GM12878 (cell line): Measurements from ENCODE around the gene CYB5R2. TPM values are rescaled to one million over a fixed set of nuclear protein-coding genes. Genes with fewer than 3 reads are reported as not detected.

Source experiments
- ATAC-seq: fragments of 200-7000 bp; cut with Tn5 transposase; 3 replicates; pipeline ENCODE4 v1.9.1; 2020; ENCODE audit warnings: mild to moderate bottlenecking, moderate library complexity
- BruUV-seq: library from RNA; stranded (reverse); fragments of 400-500 nt; replicated peaks from 2 replicates; lab custom pipeline; 2021; lab: Mats Ljungman, UMichigan
- CTCF ChIA-PET: fragments of 300-600 bp; sonication (Branson Sonifier 250); formaldehyde crosslinking; extraction: SDS; loops from one replicate; lab custom pipeline; 2021; ENCODE audit warnings: inconsistent platforms; lab: Yijun Ruan, JAX
- POLR2A ChIA-PET: fragments of 350-600 bp; formaldehyde crosslinking; extraction: SDS; loops from one replicate; lab custom pipeline; 2021; ENCODE audit warnings: inconsistent platforms; lab: Charles Lee
- RAD21 ChIA-PET: fragments of 300-600 bp; sonication (Branson Sonifier 250); formaldehyde crosslinking; loops from one replicate; lab custom pipeline; 2023; ENCODE audit warnings: antibody characterized with exemption; ENCODE audit not compliant: unreplicated experiment; lab: Charles Lee
- SMC1A ChIA-PET: fragments of 300-600 bp; sonication (Branson Sonifier 250); formaldehyde crosslinking; loops from one replicate; lab custom pipeline; 2023; ENCODE audit not compliant: unreplicated experiment, uncharacterized antibody; lab: Charles Lee
- DNase-seq: peaks from one replicate; pipeline ENCODE4 v3.0.0-alpha.2; 2011; ENCODE audit warnings: low read depth, low spot score
- FAIRE-seq: peaks from 3 replicates; lab custom pipeline; 2011; peaks lifted over from hg19 to GRCh38; lab: Jason Lieb, UNC
- H2AFZ ChIP-seq: 2 replicates; pipeline ENCODE4 v1.6.0; 2011; ENCODE audit warnings: low read depth, low read length, control low read depth; ENCODE audit not compliant: control insufficient read depth
- H3K27ac ChIP-seq: 2 replicates; pipeline ENCODE4 v1.5.1; 2011; ENCODE audit warnings: control low read depth; ENCODE audit not compliant: control insufficient read depth, insufficient read depth
- H3K27me3 ChIP-seq, 2 experiments: replicated peaks in 1 of 2; 2 replicates each; pipeline versions ENCODE4 v1.6.0 to v1.6.1; 2011; ENCODE audit warnings: low read length in 1 of 2; ENCODE audit not compliant: control insufficient read depth in 2 of 2, insufficient read depth in 2 of 2
- H3K36me3 ChIP-seq, 2 experiments: 2 replicates each; pipeline ENCODE4 v1.5.1; 2011; ENCODE audit warnings: low read length in 1 of 2; ENCODE audit not compliant: control insufficient read depth in 2 of 2, insufficient read depth in 2 of 2
- H3K4me1 ChIP-seq: 2 replicates; pipeline ENCODE4 v1.6.1; 2011; ENCODE audit warnings: mild to moderate bottlenecking, low read length, moderate library complexity, mixed read lengths; ENCODE audit not compliant: control insufficient read depth, insufficient read depth
- H3K4me2 ChIP-seq: 2 replicates; pipeline ENCODE4 v1.6.0; 2011; ENCODE audit warnings: control low read depth; ENCODE audit not compliant: control insufficient read depth, insufficient read depth
- H3K4me3 ChIP-seq: fragments of 200-600 bp; sonication (generic); 2 replicates; pipeline ENCODE4 v1.5.1; 2016
- H3K79me2 ChIP-seq: 2 replicates; pipeline ENCODE4 v1.6.0; 2011; ENCODE audit warnings: low read length; ENCODE audit not compliant: control insufficient read depth, insufficient read depth
- H3K9ac ChIP-seq: 2 replicates; pipeline ENCODE4 v1.8.0; 2011; ENCODE audit warnings: low read length, control low read depth, mixed read lengths; ENCODE audit not compliant: control insufficient read depth, insufficient read depth
- H3K9me3 ChIP-seq: replicated peaks from 3 replicates; pipeline ENCODE4 v1.5.1; 2011; ENCODE audit warnings: mild to moderate bottlenecking, low read length; ENCODE audit not compliant: control insufficient read depth, insufficient read depth
- H4K20me1 ChIP-seq: 2 replicates; pipeline ENCODE4 v1.6.0; 2011; ENCODE audit not compliant: control insufficient read depth, insufficient read depth
- CBX3 ChIP-seq: fragments of 200-600 bp; sonication (generic); IDR thresholded peaks from 2 replicates; pipeline ENCODE4 v1.6.1; 2016; ENCODE audit warnings: low read depth, borderline replicate concordance
- CEBPZ ChIP-seq: fragments of 150-350 bp; IDR thresholded peaks from 2 replicates; pipeline ENCODE4 v1.6.1; 2016; ENCODE audit warnings: low read depth, low read length
- ESRRA ChIP-seq: IDR thresholded peaks from 2 replicates; pipeline ENCODE4 v1.6.1; 2012; ENCODE audit warnings: mild to moderate bottlenecking, low read length, improper control_type of control experiment
- FOXK2 ChIP-seq: fragments of 450-650 bp; IDR thresholded peaks from 2 replicates; pipeline ENCODE4 v1.6.1; 2017; ENCODE audit warnings: mild to moderate bottlenecking, moderate library complexity
- GABPA ChIP-seq: IDR thresholded peaks from 2 replicates; pipeline ENCODE4 v1.6.1; 2014; ENCODE audit warnings: antibody characterized with exemption, low read depth, mild to moderate bottlenecking, inconsistent platforms
- HDAC6 ChIP-seq: fragments of 200-600 bp; sonication (generic); IDR thresholded peaks from one replicate; pipeline ENCODE4 v1.8.0; 2017; ENCODE audit warnings: antibody characterized with exemption; ENCODE audit not compliant: unreplicated experiment
- JUND ChIP-seq: IDR thresholded peaks from 2 replicates; pipeline ENCODE4 v1.6.1; 2012; ENCODE audit warnings: low read depth, mild to moderate bottlenecking, low read length, improper control_type of control experiment, moderate library complexity
- MXI1 ChIP-seq: fragments of 150-350 bp; IDR thresholded peaks from 2 replicates; pipeline ENCODE4 v1.6.1; 2011; ENCODE audit warnings: low read depth, mild to moderate bottlenecking, inconsistent platforms, low read length, improper control_type of control experiment
- PKNOX1 ChIP-seq: fragments of 450-650 bp; IDR thresholded peaks from 2 replicates; pipeline ENCODE4 v1.6.1; 2016; ENCODE audit warnings: mild to moderate bottlenecking
- RELA ChIP-seq: fragments of 450-650 bp; IDR thresholded peaks from 2 replicates; pipeline ENCODE4 v1.8.0; 2014; ENCODE audit warnings: borderline replicate concordance; ENCODE audit not compliant: partially characterized antibody
- SKIL ChIP-seq: fragments of 450-650 bp; IDR thresholded peaks from 2 replicates; pipeline ENCODE4 v1.6.1; 2017; ENCODE audit warnings: mild to moderate bottlenecking, low read depth, inconsistent platforms; ENCODE audit not compliant: poor library complexity, severe bottlenecking
- TBL1XR1 ChIP-seq: IDR thresholded peaks from 2 replicates; pipeline ENCODE4 v1.6.1; 2012; ENCODE audit warnings: low read depth, low read length, improper control_type of control experiment
- ZBTB11 ChIP-seq: fragments of 450-650 bp; formaldehyde crosslinking; IDR thresholded peaks from 2 replicates; pipeline ENCODE4 v1.5.0; 2022; ENCODE audit warnings: mild to moderate bottlenecking, missing genetic modification characterization
- ZNF217 ChIP-seq: fragments of 450-650 bp; IDR thresholded peaks from 2 replicates; pipeline ENCODE4 v1.6.1; 2017; ENCODE audit warnings: antibody characterized with exemption, mild to moderate bottlenecking
- WGBS: methylation state at CpG from one replicate; pipeline ENCODE4 v1.1.6; 2016; ENCODE audit warnings: low lambda C conversion rate; ENCODE audit not compliant: insufficient replicate concordance, insufficient coverage; ENCODE audit errors: missing lambda C conversion rate; 5-methylcytosine and 5-hydroxymethylcytosine counted together
- in situ Hi-C: fragments of 300-500 bp; cut with MboI; formaldehyde crosslinking; loops from 9 replicates; pipeline ENCODE4 v1.14.3; 2018; ENCODE audit warnings: mixed read lengths
- intact Hi-C: fragments of 100-400 bp; cut with micrococcal nuclease; formaldehyde crosslinking; loops from one replicate; pipeline ENCODE4 v1.14.2; 2022; ENCODE audit not compliant: unreplicated experiment
- polyA plus RNA-seq, 11 experiments: library from polyadenylated mRNA; depleted of rRNA in 4 of 11; unstranded in 6 of 11; stranded (reverse) in 5 of 11; fragments of >200 nt; fragmentation: Nextera tagmentation in 4 of 11; fragmentation: Illumina TruSeq in 1 of 11; extraction: Ambion mirVana in 4 of 11; extraction: Trizol in 1 of 11; gene quantifications; 1 replicate in 1 of 11; 2 replicates in 10 of 11; pipeline versions ENCODE4 v1.2.1 to v1.2.3, GENCODE V29; 2011 to 2016; ENCODE audit warnings: inconsistent platforms in 2 of 11, missing spikeins in 2 of 11, low read depth in 1 of 11
- total RNA-seq, 4 experiments: library from RNA; depleted of rRNA in 3 of 4; stranded (reverse); fragments of >200 nt in 3 of 4; fragmentation: Illumina TruSeq in 1 of 4; extraction: Trizol in 1 of 4; gene quantifications; 2 replicates each; pipeline versions ENCODE4 v1.2.1 to v1.2.3, GENCODE V29; 2013 to 2021

Gene CYB5R2
- total and polyA plus RNA-seq, 10 of the 15 experiments (the other 5 are each of a cell fraction or from before 2014, with no cell fraction given): 21.0 to 111 (median 70.4) TPM

- no peak overlapping the region for H3K4me2 ChIP-seq
- FAIRE-seq (no peak), DNase-seq (no peak), ATAC-seq (no peak)
- 91% methylated on average over 3 of the region's 3 CpGs for WGBS
- H3K9ac ChIP-seq: no peak overlapping the region
- POLR2A ChIA-PET: no interaction called here
- H3K4me3 ChIP-seq: no peak overlapping the region
- no peak overlapping the region for H3K27ac ChIP-seq
- H3K4me1 ChIP-seq: no peaks in the 10 kb centered on the region
- in situ Hi-C loops (no loop called here), intact Hi-C loops (no loop called here)
- H3K9me3 ChIP-seq: no peaks in the 10 kb centered on the region
- SMC1A ChIA-PET: no interaction called here
- H3K27me3 ChIP-seq: no peaks in the 10 kb centered on the region
- TF ChIP-seq SKIL (no peak), RELA (no peak), ESRRA (no peak), PKNOX1 (no peak), GABPA (no peak), ZNF217 (no peak), JUND (no peak), ZBTB11 (CRISPR knock-in tag) (no peak), HDAC6 (no peak), MXI1 (no peak), CEBPZ (no peak), CBX3 (no peak), FOXK2 (no peak), TBL1XR1 (no peak)
- no TSS peak for BruUV-seq
- no peaks in the 10 kb centered on the region for H3K79me2 ChIP-seq
- RAD21 ChIA-PET: interaction anchor here (1.0 kb wide), 1 partner anchor 89 kb away, joined by 3 read pairs; no protein-coding TSS in a partner anchor
- CTCF ChIA-PET: interaction anchor here (0.8 to 1.0 kb wide), 2 partner anchors 9 to 77 kb away, joined by 3 to 4 read pairs; no protein-coding TSS in a partner anchor
- H2AFZ ChIP-seq: no peak overlapping the region
- peaks cover 20 to 33% of the 10 kb centered on the region in 2 experiments for H3K36me3 ChIP-seq
- no peaks in the 10 kb centered on the region for H4K20me1 ChIP-seq
These were observed 25.0 kb downstream of the CYB5R2 start for GRCh38 chr11:7648264-7648663.
